Fibroblast of the aortic adventitia (primary cell): ENCODE data around the gene TUT1. TPM values are rescaled to one million over a fixed set of nuclear protein-coding genes. Genes with fewer than 3 reads are reported as not detected.
"Not testable (repeated sequence)": the region's sequence is repeated elsewhere in the genome, so short reads cannot be mapped to it uniquely, and the experiment has no call there.

ENCODE experiments used
- DNase-seq: peaks from one replicate; pipeline ENCODE4 v3.0.0-alpha.2; 2010; ENCODE audit warnings: low read depth
- H3K4me3 ChIP-seq: 2 replicates; pipeline ENCODE4 v1.5.1; 2011; ENCODE audit warnings: low read depth, mild to moderate bottlenecking, control low read depth, low read length, moderate library complexity
- total RNA-seq: library from RNA; depleted of rRNA; stranded (reverse); fragments of >200 nt; gene quantifications from 2 replicates; pipeline ENCODE4 v1.2.3, GENCODE V29; 2012; ENCODE audit warnings: low replicate concordance
- TF ChIP-seq, protein P1 (sequence below): IDR thresholded peaks from 2 replicates; pipeline ENCODE4 v1.5.1; 2011; ENCODE audit warnings: mild to moderate bottlenecking, low read length, control low read depth, inconsistent platforms; ENCODE audit not compliant: insufficient read depth

The TUT1 gene
- total RNA-seq, 1 donor, result 4.5 TPM

DNA sequence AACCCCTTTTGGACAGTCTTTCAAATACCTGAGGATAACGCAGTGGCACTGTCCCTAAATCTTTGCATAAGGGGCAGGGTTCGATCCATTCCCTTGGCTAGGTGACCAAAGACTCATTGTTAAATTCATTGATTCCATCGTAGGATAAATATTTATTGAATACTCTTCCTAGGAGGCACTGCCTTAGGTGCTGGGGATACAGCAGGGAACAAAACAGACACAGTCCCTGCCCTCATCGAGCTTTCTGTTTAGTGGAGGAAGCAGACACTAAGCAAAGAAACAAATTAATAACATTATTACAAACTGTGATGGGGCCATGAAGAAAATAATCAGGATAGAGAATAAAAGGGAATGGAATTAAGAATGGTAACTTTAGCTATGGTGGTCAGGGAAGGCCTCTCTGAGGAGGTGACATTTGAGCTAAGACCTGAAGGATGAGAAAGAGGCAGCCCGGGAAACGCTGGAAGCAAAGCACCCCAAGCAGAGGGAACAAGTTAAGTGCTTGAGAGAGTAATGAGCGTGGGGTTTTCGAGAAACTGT lies 29.8 kb upstream of the TUT1 start:
- H3K4me3 ChIP-seq, result peak overlapping the region; percentile 94
- no peak for DNase-seq
- TF ChIP-seq, protein P1, sequence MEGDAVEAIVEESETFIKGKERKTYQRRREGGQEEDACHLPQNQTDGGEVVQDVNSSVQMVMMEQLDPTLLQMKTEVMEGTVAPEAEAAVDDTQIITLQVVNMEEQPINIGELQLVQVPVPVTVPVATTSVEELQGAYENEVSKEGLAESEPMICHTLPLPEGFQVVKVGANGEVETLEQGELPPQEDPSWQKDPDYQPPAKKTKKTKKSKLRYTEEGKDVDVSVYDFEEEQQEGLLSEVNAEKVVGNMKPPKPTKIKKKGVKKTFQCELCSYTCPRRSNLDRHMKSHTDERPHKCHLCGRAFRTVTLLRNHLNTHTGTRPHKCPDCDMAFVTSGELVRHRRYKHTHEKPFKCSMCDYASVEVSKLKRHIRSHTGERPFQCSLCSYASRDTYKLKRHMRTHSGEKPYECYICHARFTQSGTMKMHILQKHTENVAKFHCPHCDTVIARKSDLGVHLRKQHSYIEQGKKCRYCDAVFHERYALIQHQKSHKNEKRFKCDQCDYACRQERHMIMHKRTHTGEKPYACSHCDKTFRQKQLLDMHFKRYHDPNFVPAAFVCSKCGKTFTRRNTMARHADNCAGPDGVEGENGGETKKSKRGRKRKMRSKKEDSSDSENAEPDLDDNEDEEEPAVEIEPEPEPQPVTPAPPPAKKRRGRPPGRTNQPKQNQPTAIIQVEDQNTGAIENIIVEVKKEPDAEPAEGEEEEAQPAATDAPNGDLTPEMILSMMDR, result no peak

- H3K4me3 ChIP-seq, DNase-seq: not testable (repeated sequence)
These were observed 25.6 kb upstream of the TUT1 start for GRCh38 chr11:62616957-62617356.

DNA sequence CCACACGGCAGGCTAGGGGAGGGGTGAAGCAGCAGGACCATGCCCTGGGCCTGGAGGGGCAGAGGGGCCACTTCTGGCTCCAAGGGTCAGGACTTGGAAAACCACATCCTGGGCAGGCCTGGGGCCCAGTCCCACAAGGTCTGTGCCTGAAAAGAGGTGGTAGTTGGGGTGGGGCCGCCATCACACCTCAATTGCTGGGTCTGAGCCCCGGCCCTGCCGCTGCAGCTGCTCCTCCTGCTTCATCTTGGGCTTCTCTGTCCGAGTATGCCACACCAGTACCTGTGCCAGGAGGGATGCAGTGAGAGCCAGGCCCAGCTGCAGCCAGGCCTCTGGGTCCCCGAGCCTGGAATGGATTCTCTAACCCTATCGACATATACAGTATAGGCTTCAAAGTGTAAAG lies 24.2 kb upstream of the TUT1 start:
- no peak overlapping the region for H3K4me3 ChIP-seq
- TF ChIP-seq, protein P1, result no peak
- no peak for DNase-seq

- TF ChIP-seq, protein P1, result no peak
- no peak overlapping the region for H3K4me3 ChIP-seq
- DNase-seq, result no peak
These were observed 23.0 kb upstream of the TUT1 start for GRCh38 chr11:62614275-62614674.

DNA sequence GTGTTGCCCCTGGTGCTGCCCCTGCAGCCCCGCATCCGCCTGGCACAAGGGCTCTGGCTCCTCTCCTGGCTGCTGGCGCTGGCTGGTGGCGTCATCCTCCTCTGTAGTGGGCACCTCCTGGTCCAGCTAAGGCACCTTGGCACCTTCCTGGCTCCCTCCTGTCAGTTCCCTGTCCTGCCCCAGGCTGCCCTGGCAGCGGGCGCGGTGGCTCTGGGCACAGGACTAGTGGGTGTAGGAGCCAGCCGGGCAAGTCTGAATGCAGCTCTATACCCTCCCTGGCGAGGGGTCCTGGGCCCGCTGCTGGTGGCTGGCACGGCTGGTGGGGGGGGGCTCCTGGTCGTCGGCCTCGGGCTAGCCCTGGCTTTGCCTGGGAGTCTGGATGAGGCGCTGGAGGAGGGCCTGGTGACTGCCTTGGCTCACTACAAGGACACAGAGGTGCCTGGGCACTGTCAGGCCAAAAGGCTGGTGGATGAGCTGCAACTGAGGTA lies 22.0 kb upstream of the TUT1 start:
- TF ChIP-seq, protein P1, result no peak
- peak overlapping the region; percentile 17 for H3K4me3 ChIP-seq
- DNase-seq, result no peak

DNA sequence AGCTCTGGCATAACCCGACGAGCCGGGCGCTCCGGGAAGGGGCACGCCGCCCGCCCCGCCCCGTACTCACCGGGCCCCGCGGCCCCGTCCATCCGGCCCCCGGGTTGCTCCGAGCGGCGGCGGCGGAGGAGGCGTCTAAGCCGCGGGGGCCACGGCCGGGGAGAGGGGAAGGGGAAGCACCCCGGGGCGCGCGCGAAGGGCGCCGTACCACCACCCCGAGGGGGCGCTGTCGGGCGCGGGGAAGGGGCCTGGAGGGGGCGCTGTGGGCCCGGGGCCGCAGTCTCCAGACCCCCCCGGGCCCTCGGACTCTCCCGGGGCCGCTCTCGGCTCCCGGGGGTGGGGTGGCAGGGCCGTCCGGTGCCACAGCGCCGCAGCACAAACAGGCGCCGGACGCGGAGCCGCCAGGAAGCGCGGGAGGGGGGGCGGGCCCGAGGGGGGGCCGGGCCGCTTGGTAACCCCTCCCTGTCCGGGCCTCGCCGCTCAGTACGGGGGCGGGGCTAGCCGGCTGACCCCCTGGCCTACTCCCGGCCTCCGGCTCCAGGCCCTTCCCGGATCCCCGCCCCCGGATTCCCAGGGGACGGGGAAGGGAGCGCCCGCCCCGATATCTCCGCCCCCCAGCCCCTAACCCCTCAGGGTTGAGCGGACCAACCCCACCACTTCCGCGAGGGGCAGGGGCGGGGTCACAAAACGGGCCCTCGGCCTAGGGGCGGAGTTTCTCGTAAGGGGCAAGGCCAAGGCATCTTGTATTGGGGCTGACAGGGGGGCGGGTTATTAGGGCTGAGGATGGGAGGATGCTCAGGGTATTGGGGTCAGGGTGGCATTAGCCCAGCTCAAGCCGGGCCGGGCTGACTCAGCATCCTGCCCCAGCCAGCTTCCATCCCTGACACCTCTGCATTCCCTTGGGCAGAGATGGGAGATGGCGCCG lies 21.3 kb upstream of the TUT1 start, which contains the start of the genes EML3 and ROM1:
TSS of gene EML3 (minus strand) at position 410 of the 925 bp plus-strand sequence. CDS start at position 92, 318 bp downstream.
TSS of gene ROM1 (plus strand) at position 892 of the 925 bp plus-strand sequence. CDS start at position 917, 25 bp downstream.
- TF ChIP-seq, protein P1, result peak; percentile 70
- DNase-seq, result peak; percentile 87
- H3K4me3 ChIP-seq, result peak within 1 kb of the TSS; percentile 86
